22Rv1 (cell line): ENCODE data around the gene RASA3.

Experiments used
- CTCF ChIP-seq: fragments of 450-650 bp; IDR thresholded peaks from 2 replicates; pipeline ENCODE4 v1.5.1; 2017; ENCODE audit warnings: mild to moderate bottlenecking
- ZFX ChIP-seq: fragments of 450-650 bp; IDR thresholded peaks from 2 replicates; pipeline ENCODE4 v1.6.1; 2017; ENCODE audit warnings: antibody characterized with exemption, borderline replicate concordance

DNA sequence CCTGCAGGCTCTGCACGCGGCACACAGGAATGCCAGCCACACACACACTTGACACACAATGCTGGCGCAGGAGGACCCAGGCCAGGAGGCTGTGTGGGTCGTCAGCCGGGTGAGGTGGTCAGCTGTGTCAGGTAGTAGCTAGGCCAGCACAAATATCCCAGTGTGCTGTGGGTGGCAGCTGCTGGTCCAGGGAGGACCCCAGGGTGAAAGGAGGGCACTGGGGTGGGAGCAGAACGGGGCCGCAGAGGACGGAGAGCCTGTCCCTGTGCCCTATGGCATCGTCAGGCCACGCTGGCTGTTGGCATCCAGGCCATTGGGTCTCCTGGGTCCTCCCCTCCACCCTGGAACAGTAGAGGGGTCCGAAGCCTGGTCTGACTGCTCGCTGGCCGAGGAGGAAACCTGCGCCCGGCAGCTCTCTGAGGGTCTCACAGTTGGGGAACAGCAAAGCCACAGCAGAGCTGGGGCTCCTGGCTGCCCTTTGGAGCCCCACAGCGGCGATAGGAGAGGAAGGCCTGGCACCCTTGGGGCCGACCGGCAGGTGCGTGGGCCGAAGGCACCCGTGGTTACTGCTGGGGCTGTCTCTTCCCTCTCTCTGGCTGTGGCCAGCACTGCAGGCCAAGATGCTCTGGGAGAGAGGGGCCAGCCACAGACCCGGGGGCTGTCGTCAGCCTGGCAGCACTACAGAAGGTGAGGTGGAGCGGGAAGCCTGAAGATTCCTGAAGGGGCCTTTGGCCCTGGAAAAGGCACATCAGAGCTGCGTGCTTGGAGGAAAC lies 185.8 kb downstream of the RASA3 start:
- TF ChIP-seq CTCF, result no peak
- no peak for TF ChIP-seq ZFX
